Body of pancreas (tissue), 4 donors: Measurements from ENCODE around the gene ZSWIM6.

ENCODE experiments used
- POLR2A ChIP-seq, 3 donors: fragments of 450-650 bp; IDR thresholded peaks; one replicate each; pipeline ENCODE4 v1.6.1; 2016; ENCODE audit warnings: antibody characterized with exemption in 3 of 3, mild to moderate bottlenecking in 2 of 3
- TF ChIP-seq, protein P1 (sequence below), 7 experiments: fragments of 450-650 bp in 4 of 7; fragments of 200-600 bp in 3 of 7; sonication (generic) in 3 of 7; IDR thresholded peaks; one replicate each; pipeline ENCODE4 v1.5.1; 2016 to 2019; ENCODE audit warnings: antibody characterized with exemption in 7 of 7

DNA sequence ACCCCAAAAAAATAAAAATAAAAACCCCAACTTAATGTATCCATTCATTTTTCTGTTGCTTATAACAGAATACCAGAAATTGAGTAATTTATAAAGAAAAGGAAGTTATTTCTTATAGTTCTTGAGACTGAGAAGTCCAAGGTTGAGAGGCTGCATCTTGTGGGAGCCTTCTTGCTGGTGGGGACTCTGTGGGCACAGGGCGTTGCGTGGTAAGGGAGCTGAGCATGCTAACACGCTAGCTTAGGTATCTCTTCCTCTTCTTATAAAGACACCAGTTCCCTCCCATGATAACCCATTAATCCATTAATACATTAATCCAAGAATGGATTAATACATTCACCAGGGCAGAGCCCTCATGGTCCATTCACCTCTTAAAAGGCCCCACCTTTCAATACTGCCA is 150.9 kb downstream of the ZSWIM6 start:
- TF ChIP-seq, protein P1, sequence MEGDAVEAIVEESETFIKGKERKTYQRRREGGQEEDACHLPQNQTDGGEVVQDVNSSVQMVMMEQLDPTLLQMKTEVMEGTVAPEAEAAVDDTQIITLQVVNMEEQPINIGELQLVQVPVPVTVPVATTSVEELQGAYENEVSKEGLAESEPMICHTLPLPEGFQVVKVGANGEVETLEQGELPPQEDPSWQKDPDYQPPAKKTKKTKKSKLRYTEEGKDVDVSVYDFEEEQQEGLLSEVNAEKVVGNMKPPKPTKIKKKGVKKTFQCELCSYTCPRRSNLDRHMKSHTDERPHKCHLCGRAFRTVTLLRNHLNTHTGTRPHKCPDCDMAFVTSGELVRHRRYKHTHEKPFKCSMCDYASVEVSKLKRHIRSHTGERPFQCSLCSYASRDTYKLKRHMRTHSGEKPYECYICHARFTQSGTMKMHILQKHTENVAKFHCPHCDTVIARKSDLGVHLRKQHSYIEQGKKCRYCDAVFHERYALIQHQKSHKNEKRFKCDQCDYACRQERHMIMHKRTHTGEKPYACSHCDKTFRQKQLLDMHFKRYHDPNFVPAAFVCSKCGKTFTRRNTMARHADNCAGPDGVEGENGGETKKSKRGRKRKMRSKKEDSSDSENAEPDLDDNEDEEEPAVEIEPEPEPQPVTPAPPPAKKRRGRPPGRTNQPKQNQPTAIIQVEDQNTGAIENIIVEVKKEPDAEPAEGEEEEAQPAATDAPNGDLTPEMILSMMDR (IDR thresholded peaks at IDR 0.05), result no peak
- TF ChIP-seq POLR2A (IDR thresholded peaks at IDR 0.05), result no peak
